Heart right ventricle (tissue), 16 donors: Measurements from ENCODE around the gene AUTS2. TPM values are rescaled to one million over a fixed set of nuclear protein-coding genes. Genes with fewer than 3 reads are reported as not detected.

Source experiments
- ATAC-seq, 8 donors: fragments of 200-7000 bp; cut with Tn5 transposase; one replicate each; pipeline ENCODE4 v1.9.1; 2020; ENCODE audit warnings: mild to moderate bottlenecking in 8 of 8, moderate library complexity in 8 of 8, moderate number of reproducible peaks in 1 of 8
- DNase-seq, 2 donors: peaks; one replicate each; pipeline ENCODE4 v3.0.0-alpha.2; 2020
- H3K27ac ChIP-seq, 10 donors: fragments of 200-600 bp; sonication (generic) in 2 of 10; one replicate each; pipeline versions ENCODE4 v1.5.0 to v1.8.0; 2020 to 2022; ENCODE audit warnings: mild to moderate bottlenecking in 3 of 10
- H3K27me3 ChIP-seq, 7 donors: fragments of 200-600 bp; one replicate each; pipeline ENCODE4 v1.8.0; 2021 to 2022; ENCODE audit warnings: mild to moderate bottlenecking in 2 of 7
- H3K36me3 ChIP-seq, 9 donors: fragments of 200-600 bp; sonication (generic) in 1 of 9; one replicate each; pipeline versions ENCODE4 v1.5.0 to v1.8.0; 2020 to 2022; ENCODE audit warnings: mild to moderate bottlenecking in 2 of 9
- H3K4me1 ChIP-seq, 9 donors: fragments of 200-600 bp; sonication (generic) in 1 of 9; one replicate each; pipeline versions ENCODE4 v1.5.0 to v1.8.0; 2020 to 2022; ENCODE audit warnings: mild to moderate bottlenecking in 4 of 9
- H3K4me3 ChIP-seq, 10 donors: fragments of 200-600 bp; sonication (generic) in 2 of 10; one replicate each; pipeline versions ENCODE4 v1.5.0 to v1.8.0; 2020 to 2022; ENCODE audit warnings: mild to moderate bottlenecking in 7 of 10, moderate library complexity in 2 of 10
- H3K9me3 ChIP-seq, 11 donors: fragments of 200-600 bp in 10 of 11; sonication (generic) in 2 of 11; one replicate each; pipeline versions ENCODE4 v1.5.0 to v1.8.0; 2013 to 2022; ENCODE audit warnings: mild to moderate bottlenecking in 2 of 11, control low read depth in 1 of 11, moderate library complexity in 1 of 11
- CTCF ChIP-seq, 9 donors: fragments of 200-600 bp; sonication (generic) in 2 of 9; IDR thresholded peaks; one replicate each; pipeline versions ENCODE4 v1.5.0 to v1.8.0; 2021 to 2022; ENCODE audit warnings: antibody characterized with exemption in 9 of 9, mild to moderate bottlenecking in 5 of 9, moderate library complexity in 1 of 9
- WGBS, 2 donors: extraction: QIAGEN DNeasy Blood & Tissue Kit; methylation state at CpG; one replicate each; pipeline ENCODE4 v1.1.7; 2013; ENCODE audit warnings: inconsistent platforms in 1 of 2; 5-methylcytosine and 5-hydroxymethylcytosine counted together
- intact Hi-C, 10 donors: fragments of 100-400 bp; cut with DNase I; formaldehyde crosslinking; loops; one replicate each; pipeline versions ENCODE4 v1.11.1 to v1.14.2; 2022
- polyA plus RNA-seq, 2 donors: library from polyadenylated mRNA; stranded (reverse); fragments of 200-250 nt; gene quantifications; one replicate each; pipeline ENCODE4 v1.2.3, GENCODE V29; 2013
- total RNA-seq, 10 donors: library from RNA; stranded (reverse); fragmentation: NEBNext Ultra II Directional in 3 of 10; extraction: Animal tissue kit (Norgen Biotek cat#: 25700) in 3 of 10; gene quantifications; one replicate each; pipeline versions ENCODE4 v1.2.1 to v1.2.4, GENCODE V29; 2021 to 2023
- donor health status: Arrhythmogenic right ventricular cardiomyopathy.
- donor health status: ischemic (EF 13 %, LVEDD 7.1; RV severe dilation, severe dysfunction).
- donor health status: healthy with polysubstance abuse.
- donor health status: DM: no; HTN: yes; CAD: no.
- donor health status: DM: no; HTN: no; CAD: no.
- donor health status: ischemic (EF 25% LVEDD 6.9; RV normal size, moderate dysfunction).
- donor health status: ischemic (EF 25% LVEDD 5.7; RV mildly dilated, moderate dysfunction).
- donor health status: healthy.
- donor health status: DM: yes; HTN: yes; CAD: no.
- donor health status: Ischemic cardiomyopathy.
- donor health status: ischemic (EF 35%, LVEDD 5.7; RV mildly dilated, moderate dysfunction).
- donor health status: nonischemic (EF 11% LVEDD 7.7; RV severe dilation, severe dysfunction).
- donor health status: DM: yes; HTN: yes; CAD: no.
- donor health status: PGD.
- donor health status: ischemic (EF 29% LVEDD 5.4; RV normal size, mild dysfunction).
- donor health status: nonischemic (EF 23%, LVEDD 6.1; RV moderate dilation, normal function).

Gene AUTS2
- total and polyA plus RNA-seq, 12 donors, result 1.6 to 11.2 (median 7.3) TPM

- Histone ChIP-seq H3K9me3 (no peaks in the 10 kb centered on the region), H3K4me1 (peaks cover 0 to 34% (median 16%) of the 10 kb centered on the region in 9 donors), H3K27me3 (no peaks in the 10 kb centered on the region), H3K36me3 (no peaks in the 10 kb centered on the region), H3K4me3 (no peak overlapping the region), H3K27ac (no peak overlapping the region)
- TF ChIP-seq CTCF (IDR thresholded peaks at IDR 0.05), result no peak
- DNase-seq, result no peak
- 93 to 97% methylated on average over 2 of the region's 2 CpGs for WGBS, 2 donors
- no peak for ATAC-seq
- intact Hi-C loops, result no loop called here
Observed at GRCh38 chr7:69673074-69673473, 74.8 kb downstream of the AUTS2 start.

GRCh38 chr7:69674701-69675182, 76.5 kb downstream of the AUTS2 start:
- Histone ChIP-seq H3K36me3 (no peaks in the 10 kb centered on the region), H3K4me1 (peaks cover 0 to 45% (median 26%) of the 10 kb centered on the region in 9 donors), H3K9me3 (no peaks in the 10 kb centered on the region), H3K4me3 (no peak overlapping the region), H3K27me3 (no peaks in the 10 kb centered on the region), H3K27ac (no peak overlapping the region)
- DNase-seq, result no peak
- 69 to 76% methylated on average over 4 of the region's 4 CpGs for WGBS, 2 donors
- no peak for TF ChIP-seq CTCF (IDR thresholded peaks at IDR 0.05)
- no peak for ATAC-seq
- intact Hi-C loops, result loop anchor here in 1 of 10 donors (5.0 kb wide), 1 partner anchor 77 kb away; the partner anchor contains the start of gene AUTS2

GRCh38 chr7:69676247-69676646, 78.0 kb downstream of the AUTS2 start:
- TF ChIP-seq CTCF (IDR thresholded peaks at IDR 0.05), result no peak

GRCh38 chr7:69677054-69677852, 79.0 kb downstream of the AUTS2 start:
- DNase-seq (no peak), ATAC-seq (no peak)
- no peaks in the 10 kb centered on the region for H3K36me3 ChIP-seq
- peaks cover 0 to 40% (median 15%) of the 10 kb centered on the region in 9 donors for H3K4me1 ChIP-seq
- H3K27ac ChIP-seq, result peak overlapping the region in 3 of 10 donors; percentile 1 to 30 (median 18)
- WGBS, 2 donors, result 51 to 76% methylated on average over 4 of the region's 4 CpGs
- H3K27me3 ChIP-seq, result no peaks in the 10 kb centered on the region
- intact Hi-C loops, result loop anchor here in 1 of 10 donors (5.0 kb wide), 1 partner anchor 80 kb away; the partner anchor contains the start of gene AUTS2
- no peak overlapping the region for H3K4me3 ChIP-seq
- TF ChIP-seq CTCF (IDR thresholded peaks at IDR 0.05), result peak in 6 of 9 donors; percentile 24 to 50 (median 32)
- H3K9me3 ChIP-seq, result no peaks in the 10 kb centered on the region

More at GRCh38 chr7:69676247-69676646, 78.0 kb downstream of the AUTS2 start:
- Histone ChIP-seq H3K36me3 (no peaks in the 10 kb centered on the region), H3K9me3 (no peaks in the 10 kb centered on the region), H3K4me1 (peaks cover 0 to 40% (median 15%) of the 10 kb centered on the region in 9 donors), H3K4me3 (no peak overlapping the region), H3K27ac (no peak overlapping the region), H3K27me3 (no peaks in the 10 kb centered on the region)
- ATAC-seq (no peak), DNase-seq (no peak)
- intact Hi-C loops, result loop anchor here in 1 of 10 donors (5.0 kb wide), 1 partner anchor 79 kb away; the partner anchor contains the start of gene AUTS2
